CD4-positive, alpha-beta memory T cell (primary cell): ENCODE results near the gene PTPN14. TPM values are rescaled to one million over a fixed set of nuclear protein-coding genes. Genes with fewer than 3 reads are reported as not detected.

Source experiments
- CTCF ChIA-PET: fragments of 350-600 bp; sonication (Branson Sonifier 250); formaldehyde crosslinking; loops from one replicate; lab custom pipeline; 2021; ENCODE audit warnings: inconsistent platforms; ENCODE audit not compliant: partially characterized antibody; lab: Charles Lee
- POLR2A ChIA-PET: fragments of 350-600 bp; sonication (Branson Sonifier 250); formaldehyde crosslinking; loops from one replicate; lab custom pipeline; 2021; ENCODE audit not compliant: partially characterized antibody; lab: Charles Lee
- DNase-seq, 5 donors: peaks; one replicate each; pipeline versions ENCODE4 v3.0.0 to v3.0.0-alpha.2; 2020 to 2022; ENCODE audit warnings: mixed read lengths in 1 of 5
- H3K27ac ChIP-seq: one replicate; pipeline ENCODE4 v1.7.0; 2013; ENCODE audit warnings: low read depth, low read length
- H3K27me3 ChIP-seq: 2 replicates; pipeline ENCODE4 v1.7.0; 2013; ENCODE audit warnings: mild to moderate bottlenecking, low read length, moderate library complexity; ENCODE audit not compliant: insufficient read depth
- H3K36me3 ChIP-seq: 2 replicates; pipeline ENCODE4 v1.7.0; 2013; ENCODE audit warnings: mild to moderate bottlenecking, low read length, moderate library complexity; ENCODE audit not compliant: insufficient read depth
- H3K4me1 ChIP-seq: 2 replicates; pipeline ENCODE4 v1.7.0; 2013; ENCODE audit warnings: mild to moderate bottlenecking, low read length, moderate library complexity; ENCODE audit not compliant: insufficient read depth
- H3K4me3 ChIP-seq, 2 donors: one replicate each; pipeline ENCODE4 v1.7.0; 2013; ENCODE audit warnings: low read length in 2 of 2, mild to moderate bottlenecking in 1 of 2
- H3K9me3 ChIP-seq, 2 donors: one replicate each; pipeline ENCODE4 v1.7.0; 2013; ENCODE audit warnings: low read length in 2 of 2, control low read depth in 1 of 2; ENCODE audit not compliant: control insufficient read depth in 1 of 2
- H3K27ac Mint-ChIP-seq, 7 donors: one replicate each; pipeline ENCODE4 v1.8.0; 2020 to 2021; ENCODE audit warnings: mixed read lengths in 7 of 7, mild to moderate bottlenecking in 6 of 7, inconsistent platforms in 3 of 7, moderate library complexity in 3 of 7
- H3K27me3 Mint-ChIP-seq, 2 donors: one replicate each; pipeline ENCODE4 v1.8.0; 2020 to 2021; ENCODE audit warnings: mixed read lengths in 2 of 2
- H3K36me3 Mint-ChIP-seq, 2 donors: one replicate each; pipeline ENCODE4 v1.8.0; 2020 to 2021; ENCODE audit warnings: mixed read lengths in 2 of 2, inconsistent platforms in 1 of 2, mild to moderate bottlenecking in 1 of 2
- H3K4me1 Mint-ChIP-seq, 4 donors: one replicate each; pipeline ENCODE4 v1.8.0; 2020 to 2021; ENCODE audit warnings: mixed read lengths in 4 of 4, mild to moderate bottlenecking in 1 of 4
- H3K4me3 Mint-ChIP-seq, 8 donors: one replicate each; pipeline ENCODE4 v1.8.0; 2020 to 2021; ENCODE audit warnings: mixed read lengths in 8 of 8, mild to moderate bottlenecking in 7 of 8, moderate library complexity in 6 of 8, inconsistent platforms in 3 of 8
- H3K9me3 Mint-ChIP-seq, 8 donors: one replicate each; pipeline ENCODE4 v1.8.0; 2020 to 2021; ENCODE audit warnings: mixed read lengths in 8 of 8, mild to moderate bottlenecking in 5 of 8, inconsistent platforms in 3 of 8, moderate library complexity in 1 of 8
- intact Hi-C: fragments of 100-400 bp; cut with micrococcal nuclease; formaldehyde crosslinking; loops from one replicate; pipeline ENCODE4 v1.15.1; 2023
- polyA plus RNA-seq, 2 donors: library from polyadenylated mRNA; unstranded; fragments of 300-500 nt; fragmentation: Illumina TruSeq; gene quantifications; one replicate each; pipeline ENCODE4 v1.2.3, GENCODE V29; 2021
- total RNA-seq, 2 experiments: library from RNA; stranded (reverse); gene quantifications; one replicate each; pipeline ENCODE4 v1.2.3, GENCODE V29; 2021

Gene PTPN14
- total and polyA plus RNA-seq, 4 experiments from 2014 or later: 0.03 to 0.28 (median 0.20) TPM; not detected in 1

DNA sequence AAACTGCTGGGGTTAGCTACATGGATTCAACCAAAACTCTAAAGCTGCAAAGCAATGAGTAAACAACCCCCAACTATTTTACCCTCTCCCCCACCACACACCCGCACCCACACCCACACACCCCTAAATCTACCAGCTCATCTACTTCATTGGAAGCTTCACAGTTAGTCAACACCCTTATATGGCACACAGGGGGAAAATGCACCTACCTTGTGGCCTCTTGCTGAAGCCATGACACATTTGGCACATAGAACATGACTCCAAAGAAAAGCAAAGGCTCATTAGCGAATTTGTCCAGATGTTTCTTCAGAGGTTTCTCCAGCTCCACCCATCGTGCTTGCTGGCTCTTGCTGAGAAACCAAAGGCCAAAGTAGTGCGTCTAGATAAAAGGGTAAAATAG is 99.8 kb downstream of the PTPN14 start:
- no peaks in the 10 kb centered on the region for H3K4me1 ChIP-seq

GRCh38 chr1:214449371-214449770 is 102.0 kb downstream of the PTPN14 start:
- CTCF ChIA-PET: no interaction called here
- Mint-ChIP-seq H3K36me3 (no peaks in the 10 kb centered on the region), H3K9me3 (peaks cover 0 to 2% (median 0%) of the 10 kb centered on the region in 8 donors), H3K4me3 (no peak overlapping the region), H3K27me3 (peaks cover 5 to 10% of the 10 kb centered on the region in 2 donors), H3K4me1 (peaks cover 0 to 2% (median 0%) of the 10 kb centered on the region in 4 donors), H3K27ac (no peak overlapping the region)
- H3K4me3 ChIP-seq: no peak overlapping the region
- H3K9me3 ChIP-seq: no peaks in the 10 kb centered on the region
- intact Hi-C loops: no loop called here
- POLR2A ChIA-PET: no interaction called here
- DNase-seq: no peak
- peaks cover 8% of the 10 kb centered on the region for H3K27me3 ChIP-seq
- no peaks in the 10 kb centered on the region for H3K36me3 ChIP-seq
- H3K27ac ChIP-seq: no peak overlapping the region
- H3K4me1 ChIP-seq: no peaks in the 10 kb centered on the region

More for the DNA sequence above, 99.8 kb downstream of the PTPN14 start:
- Histone ChIP-seq H3K36me3 (no peaks in the 10 kb centered on the region), H3K4me3 (no peak overlapping the region), H3K27me3 (peaks cover 8% of the 10 kb centered on the region), H3K9me3 (no peaks in the 10 kb centered on the region), H3K27ac (no peak overlapping the region)
- ChIA-PET CTCF (no interaction called here), POLR2A (no interaction called here)
- H3K9me3 Mint-ChIP-seq: peaks cover 0 to 2% (median 0%) of the 10 kb centered on the region in 8 donors
- H3K36me3 Mint-ChIP-seq: no peaks in the 10 kb centered on the region
- H3K4me3 Mint-ChIP-seq: no peak overlapping the region
- DNase-seq: no peak
- H3K27me3 Mint-ChIP-seq: peaks cover 6 to 10% of the 10 kb centered on the region in 2 donors
- H3K27ac Mint-ChIP-seq: no peak overlapping the region
- no peaks in the 10 kb centered on the region for H3K4me1 Mint-ChIP-seq
- intact Hi-C loops: no loop called here

DNA sequence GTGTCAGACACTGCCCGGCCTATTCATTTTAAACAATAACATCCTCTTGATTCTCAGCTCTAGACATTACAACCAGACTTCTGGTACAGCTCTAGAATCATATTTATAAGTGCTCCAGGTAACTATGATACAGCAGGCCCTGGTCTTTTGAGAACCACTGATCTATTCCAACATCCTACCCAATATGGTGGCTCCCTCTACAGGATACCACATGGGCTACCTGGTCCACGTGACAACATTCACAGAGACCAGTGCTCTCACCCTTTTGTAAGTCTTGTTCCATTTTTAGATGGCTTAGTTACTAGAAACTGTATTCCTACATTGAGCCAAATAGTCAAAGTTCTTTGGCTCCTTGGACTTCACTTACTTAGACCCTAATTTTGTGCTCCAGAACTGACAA is 102.9 kb downstream of the PTPN14 start:
- no peak overlapping the region for H3K27ac Mint-ChIP-seq
- intact Hi-C loops: no loop called here
- peaks cover 0 to 4% (median 0%) of the 10 kb centered on the region in 4 donors for H3K4me1 Mint-ChIP-seq
- peaks cover 8% of the 10 kb centered on the region for H3K27me3 ChIP-seq
- CTCF ChIA-PET: no interaction called here
- no peaks in the 10 kb centered on the region for H3K4me1 ChIP-seq
- peaks cover 4 to 10% of the 10 kb centered on the region in 2 donors for H3K27me3 Mint-ChIP-seq
- peaks cover 0 to 2% (median 0%) of the 10 kb centered on the region in 8 donors for H3K9me3 Mint-ChIP-seq
- no peak overlapping the region for H3K4me3 ChIP-seq
- no peak for DNase-seq
- H3K4me3 Mint-ChIP-seq: no peak overlapping the region
- H3K36me3 ChIP-seq: no peaks in the 10 kb centered on the region
- H3K27ac ChIP-seq: no peak overlapping the region
- H3K9me3 ChIP-seq: no peaks in the 10 kb centered on the region
- POLR2A ChIA-PET: no interaction called here
- no peaks in the 10 kb centered on the region for H3K36me3 Mint-ChIP-seq

DNA sequence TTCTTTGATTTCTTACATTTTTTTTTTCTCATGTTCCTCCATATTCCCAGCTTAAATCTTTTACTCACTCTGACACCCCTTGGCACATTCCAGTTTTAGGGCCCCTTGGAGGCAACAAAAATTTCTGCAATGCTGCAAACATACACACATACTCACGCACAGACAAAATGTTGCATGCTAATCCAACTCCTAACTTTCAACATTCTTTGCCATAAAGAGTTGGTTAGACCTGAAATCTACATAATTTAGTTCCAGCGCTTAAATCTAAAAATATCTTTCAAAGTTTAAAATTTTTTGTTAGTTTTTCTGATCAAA is 103.9 kb downstream of the PTPN14 start:
- H3K36me3 Mint-ChIP-seq: no peaks in the 10 kb centered on the region
- H3K4me3 Mint-ChIP-seq: no peak overlapping the region
- intact Hi-C loops: no loop called here
- H3K9me3 Mint-ChIP-seq: peaks cover 0 to 2% (median 0%) of the 10 kb centered on the region in 8 donors
- H3K27ac ChIP-seq: no peak overlapping the region
- H3K27me3 Mint-ChIP-seq: peaks cover 3 to 8% of the 10 kb centered on the region in 2 donors
- H3K27ac Mint-ChIP-seq: no peak overlapping the region
- H3K9me3 ChIP-seq: no peaks in the 10 kb centered on the region
- H3K27me3 ChIP-seq: peaks cover 2% of the 10 kb centered on the region
- H3K4me1 Mint-ChIP-seq: peaks cover 0 to 4% (median 0%) of the 10 kb centered on the region in 4 donors
- POLR2A ChIA-PET: no interaction called here
- no peaks in the 10 kb centered on the region for H3K36me3 ChIP-seq
- CTCF ChIA-PET: no interaction called here
- DNase-seq: no peak
- no peak overlapping the region for H3K4me3 ChIP-seq
- H3K4me1 ChIP-seq: no peaks in the 10 kb centered on the region

- H3K4me3 Mint-ChIP-seq: no peak overlapping the region
- H3K27me3 Mint-ChIP-seq: peaks cover 0 to 8% of the 10 kb centered on the region in 2 donors
Measured at GRCh38 chr1:214446772-214447556, 104.4 kb downstream of the PTPN14 start.

GRCh38 chr1:214445831-214446614 is 105.4 kb downstream of the PTPN14 start:
- peaks cover under 1% of the 10 kb centered on the region for H3K4me1 ChIP-seq
- H3K27ac ChIP-seq: no peak overlapping the region
- no peaks in the 10 kb centered on the region for H3K27me3 ChIP-seq
- ChIA-PET POLR2A (no interaction called here), CTCF (no interaction called here)
- Mint-ChIP-seq H3K4me3 (no peak overlapping the region), H3K27ac (peak overlapping the region in 2 of 7 donors; percentile 18 to 59), H3K36me3 (no peaks in the 10 kb centered on the region), H3K27me3 (no peaks in the 10 kb centered on the region), H3K4me1 (peaks cover 0 to 11% (median 7%) of the 10 kb centered on the region in 4 donors), H3K9me3 (no peaks in the 10 kb centered on the region)
- no peaks in the 10 kb centered on the region for H3K36me3 ChIP-seq
- DNase-seq: no peak
- H3K9me3 ChIP-seq: no peaks in the 10 kb centered on the region
- intact Hi-C loops: no loop called here
- no peak overlapping the region for H3K4me3 ChIP-seq

More at GRCh38 chr1:214446772-214447556, 104.4 kb downstream of the PTPN14 start:
- Histone ChIP-seq H3K27ac (no peak overlapping the region), H3K4me3 (no peak overlapping the region), H3K9me3 (no peaks in the 10 kb centered on the region), H3K27me3 (no peaks in the 10 kb centered on the region), H3K36me3 (no peaks in the 10 kb centered on the region), H3K4me1 (no peaks in the 10 kb centered on the region)
- intact Hi-C loops: no loop called here
- H3K36me3 Mint-ChIP-seq: no peaks in the 10 kb centered on the region
- H3K27ac Mint-ChIP-seq: no peak overlapping the region
- ChIA-PET POLR2A (no interaction called here), CTCF (no interaction called here)
- H3K9me3 Mint-ChIP-seq: peaks cover 0 to 2% (median 0%) of the 10 kb centered on the region in 8 donors
- H3K4me1 Mint-ChIP-seq: peaks cover 0 to 4% (median 0%) of the 10 kb centered on the region in 4 donors
- no peak for DNase-seq

GRCh38 chr1:214445199-214445598 is 106.2 kb downstream of the PTPN14 start:
- ChIA-PET CTCF (no interaction called here), POLR2A (no interaction called here)
- Mint-ChIP-seq H3K27ac (no peak overlapping the region), H3K4me1 (peaks cover 1 to 18% (median 14%) of the 10 kb centered on the region in 4 donors), H3K4me3 (no peak overlapping the region), H3K9me3 (no peaks in the 10 kb centered on the region), H3K36me3 (no peaks in the 10 kb centered on the region), H3K27me3 (no peaks in the 10 kb centered on the region)
- Histone ChIP-seq H3K36me3 (no peaks in the 10 kb centered on the region), H3K4me3 (no peak overlapping the region), H3K9me3 (no peaks in the 10 kb centered on the region), H3K27me3 (no peaks in the 10 kb centered on the region), H3K27ac (no peak overlapping the region), H3K4me1 (peaks cover 8% of the 10 kb centered on the region)
- intact Hi-C loops: no loop called here
- no peak for DNase-seq
